Body of pancreas (tissue), 4 donors: ENCODE results near the gene TNFRSF4.

ENCODE experiments used
- CTCF ChIP-seq, 7 experiments: fragments of 450-650 bp in 4 of 7; fragments of 200-600 bp in 3 of 7; sonication (generic) in 3 of 7; IDR thresholded peaks; one replicate each; pipeline ENCODE4 v1.5.1; 2016 to 2019; ENCODE audit warnings: antibody characterized with exemption in 7 of 7
- POLR2A ChIP-seq, 3 donors: fragments of 450-650 bp; IDR thresholded peaks; one replicate each; pipeline ENCODE4 v1.6.1; 2016; ENCODE audit warnings: antibody characterized with exemption in 3 of 3, mild to moderate bottlenecking in 2 of 3

GRCh38 chr1:1236945-1237873 lies 23.3 kb upstream of the TNFRSF4 start:
- no peak for TF ChIP-seq CTCF (IDR thresholded peaks at IDR 0.05)
- TF ChIP-seq POLR2A (IDR thresholded peaks at IDR 0.05), result no peak
